Stomach (tissue), 4 donors: ENCODE measurements around the gene ZNF318.

Experiments
- CTCF ChIP-seq, 7 experiments: fragments of 450-650 bp in 4 of 7; fragments of 200-600 bp in 3 of 7; sonication (generic) in 3 of 7; IDR thresholded peaks; one replicate each; pipeline ENCODE4 v1.5.1; 2016 to 2019; ENCODE audit warnings: antibody characterized with exemption in 7 of 7, control low read depth in 2 of 7, mild to moderate bottlenecking in 1 of 7
- EP300 ChIP-seq: sonication (generic); formaldehyde crosslinking; IDR thresholded peaks from one replicate; pipeline ENCODE4 v1.6.1; 2017; ENCODE audit warnings: antibody characterized with exemption
- POLR2A ChIP-seq, 4 donors: fragments of 450-650 bp; IDR thresholded peaks; one replicate each; pipeline ENCODE4 v1.6.1; 2016; ENCODE audit warnings: antibody characterized with exemption in 4 of 4, control low read depth in 2 of 4, mild to moderate bottlenecking in 1 of 4, moderate library complexity in 1 of 4

GRCh38 chr6:43306086-43306485 is 63.4 kb downstream of the ZNF318 start:
- no peak for TF ChIP-seq POLR2A (IDR thresholded peaks at IDR 0.05)
- TF ChIP-seq CTCF (IDR thresholded peaks at IDR 0.05), result no peak
- TF ChIP-seq EP300, result no peak
